ENCODE measurements around the gene URAD.
"Not testable (repeated sequence)": the region's sequence is repeated elsewhere in the genome, so short reads cannot be mapped to it uniquely, and the experiment has no call there.

The URAD gene

GRCh38 chr13:27988520-27988919 lies at the start of gene URAD:
Gene URAD (minus strand): TSS chr13:27988693. CDS start chr13:27988637, 56 bp downstream.
- no peak for DNase-seq (ENCODE audit: low read depth in 3 of 3)

- no peak for DNase-seq (ENCODE audit: low read depth in 3 of 3)
Observed at GRCh38 chr13:28037399-28037798, 48.9 kb upstream of the URAD start.

- DNase-seq (ENCODE audit: low read depth in 3 of 3): no peak
Observed at GRCh38 chr13:28035146-28035782, 46.8 kb upstream of the URAD start.

GRCh38 chr13:28033894-28034655 lies 45.6 kb upstream of the URAD start:
- DNase-seq (ENCODE audit: low read depth in 3 of 3): no peak

GRCh38 chr13:28032438-28032837 lies 43.9 kb upstream of the URAD start:
- not testable (repeated sequence) for DNase-seq (ENCODE audit: low read depth in 3 of 3)

- DNase-seq (ENCODE audit: low read depth in 3 of 3): no peak
Observed at GRCh38 chr13:28031896-28032288, 43.4 kb upstream of the URAD start.

GRCh38 chr13:28031220-28031895 lies 42.9 kb upstream of the URAD start:
- DNase-seq (ENCODE audit: low read depth in 3 of 3): no peak

- DNase-seq (ENCODE audit: low read depth in 3 of 3): no peak
Observed at GRCh38 chr13:28027607-28028364, 39.3 kb upstream of the URAD start.

- DNase-seq (ENCODE audit: low read depth in 3 of 3): no peak
Observed at GRCh38 chr13:28027071-28027470, 38.6 kb upstream of the URAD start.

GRCh38 chr13:28026508-28026907 lies 38.0 kb upstream of the URAD start:
- no peak for DNase-seq (ENCODE audit: low read depth in 3 of 3)

GRCh38 chr13:28022848-28023518 lies 34.5 kb upstream of the URAD start:
- no peak for DNase-seq (ENCODE audit: low read depth in 3 of 3)

GRCh38 chr13:28014301-28014700 lies 25.8 kb upstream of the URAD start:
- no peak for DNase-seq (ENCODE audit: low read depth in 3 of 3)

GRCh38 chr13:28013482-28013881 lies 25.0 kb upstream of the URAD start:
- no peak for DNase-seq (ENCODE audit: low read depth in 3 of 3)

GRCh38 chr13:28012896-28013295 lies 24.4 kb upstream of the URAD start:
- DNase-seq (ENCODE audit: low read depth in 3 of 3): no peak

GRCh38 chr13:28012383-28012782 lies 23.9 kb upstream of the URAD start:
- DNase-seq (ENCODE audit: low read depth in 3 of 3): no peak

- DNase-seq (ENCODE audit: low read depth in 3 of 3): no peak
Observed at GRCh38 chr13:28010046-28010445, 21.6 kb upstream of the URAD start.

GRCh38 chr13:28005016-28005415 lies 16.5 kb upstream of the URAD start:
- DNase-seq (ENCODE audit: low read depth in 3 of 3): not testable (repeated sequence)

GRCh38 chr13:28002886-28003698 lies 14.6 kb upstream of the URAD start:
- no peak for DNase-seq (ENCODE audit: low read depth in 3 of 3)

GRCh38 chr13:28001837-28002473 lies 13.5 kb upstream of the URAD start:
- DNase-seq (ENCODE audit: low read depth in 3 of 3): no peak

GRCh38 chr13:28001049-28001448 lies 12.6 kb upstream of the URAD start:
- DNase-seq (ENCODE audit: low read depth in 3 of 3): no peak

All from stimulated activated CD4-positive, alpha-beta T cell treated with anti-CD3 and anti-CD28 coated beads, TNF-alpha, amount 100 ng/mL, for 24 hours (primary cell).